H1 (cell line): ENCODE measurements around the gene MLN. TPM values are rescaled to one million over a fixed set of nuclear protein-coding genes. Genes with fewer than 3 reads are reported as not detected.

Source experiments
- polyA plus RNA-seq, 7 experiments: library from polyadenylated mRNA; depleted of rRNA in 3 of 7; stranded (reverse) in 5 of 7; unstranded in 2 of 7; fragments of >200 nt in 5 of 7; fragments of 200-250 nt in 2 of 7; gene quantifications; 1 replicate in 5 of 7; 2 replicates in 1 of 7; 4 replicates in 1 of 7; pipeline versions ENCODE4 v1.2.1 to v1.2.3, GENCODE V29; 2011 to 2013; ENCODE audit warnings: missing spikeins in 2 of 7, mixed read lengths in 2 of 7
- total RNA-seq: library from RNA; stranded (reverse); fragmentation: NEBNext Ultra II Directional; extraction: Animal tissue kit (Norgen Biotek cat#: 25700); gene quantifications from 2 replicates; pipeline ENCODE4 v1.2.1, GENCODE V29; 2021
- TF ChIP-seq, protein P1 (sequence below): fragments of 300-600 bp; sonication (generic); IDR thresholded peaks from 2 replicates; pipeline ENCODE4 v1.7.1; 2012; ENCODE audit warnings: low read length, moderate library complexity, mild to moderate bottlenecking, inconsistent platforms; ENCODE audit not compliant: insufficient replicate concordance

Gene MLN
- total and polyA plus RNA-seq, 2 of the 8 experiments (the other 6 are each of a cell fraction or from before 2014, with no cell fraction given) = not detected

- TF ChIP-seq, protein P1, sequence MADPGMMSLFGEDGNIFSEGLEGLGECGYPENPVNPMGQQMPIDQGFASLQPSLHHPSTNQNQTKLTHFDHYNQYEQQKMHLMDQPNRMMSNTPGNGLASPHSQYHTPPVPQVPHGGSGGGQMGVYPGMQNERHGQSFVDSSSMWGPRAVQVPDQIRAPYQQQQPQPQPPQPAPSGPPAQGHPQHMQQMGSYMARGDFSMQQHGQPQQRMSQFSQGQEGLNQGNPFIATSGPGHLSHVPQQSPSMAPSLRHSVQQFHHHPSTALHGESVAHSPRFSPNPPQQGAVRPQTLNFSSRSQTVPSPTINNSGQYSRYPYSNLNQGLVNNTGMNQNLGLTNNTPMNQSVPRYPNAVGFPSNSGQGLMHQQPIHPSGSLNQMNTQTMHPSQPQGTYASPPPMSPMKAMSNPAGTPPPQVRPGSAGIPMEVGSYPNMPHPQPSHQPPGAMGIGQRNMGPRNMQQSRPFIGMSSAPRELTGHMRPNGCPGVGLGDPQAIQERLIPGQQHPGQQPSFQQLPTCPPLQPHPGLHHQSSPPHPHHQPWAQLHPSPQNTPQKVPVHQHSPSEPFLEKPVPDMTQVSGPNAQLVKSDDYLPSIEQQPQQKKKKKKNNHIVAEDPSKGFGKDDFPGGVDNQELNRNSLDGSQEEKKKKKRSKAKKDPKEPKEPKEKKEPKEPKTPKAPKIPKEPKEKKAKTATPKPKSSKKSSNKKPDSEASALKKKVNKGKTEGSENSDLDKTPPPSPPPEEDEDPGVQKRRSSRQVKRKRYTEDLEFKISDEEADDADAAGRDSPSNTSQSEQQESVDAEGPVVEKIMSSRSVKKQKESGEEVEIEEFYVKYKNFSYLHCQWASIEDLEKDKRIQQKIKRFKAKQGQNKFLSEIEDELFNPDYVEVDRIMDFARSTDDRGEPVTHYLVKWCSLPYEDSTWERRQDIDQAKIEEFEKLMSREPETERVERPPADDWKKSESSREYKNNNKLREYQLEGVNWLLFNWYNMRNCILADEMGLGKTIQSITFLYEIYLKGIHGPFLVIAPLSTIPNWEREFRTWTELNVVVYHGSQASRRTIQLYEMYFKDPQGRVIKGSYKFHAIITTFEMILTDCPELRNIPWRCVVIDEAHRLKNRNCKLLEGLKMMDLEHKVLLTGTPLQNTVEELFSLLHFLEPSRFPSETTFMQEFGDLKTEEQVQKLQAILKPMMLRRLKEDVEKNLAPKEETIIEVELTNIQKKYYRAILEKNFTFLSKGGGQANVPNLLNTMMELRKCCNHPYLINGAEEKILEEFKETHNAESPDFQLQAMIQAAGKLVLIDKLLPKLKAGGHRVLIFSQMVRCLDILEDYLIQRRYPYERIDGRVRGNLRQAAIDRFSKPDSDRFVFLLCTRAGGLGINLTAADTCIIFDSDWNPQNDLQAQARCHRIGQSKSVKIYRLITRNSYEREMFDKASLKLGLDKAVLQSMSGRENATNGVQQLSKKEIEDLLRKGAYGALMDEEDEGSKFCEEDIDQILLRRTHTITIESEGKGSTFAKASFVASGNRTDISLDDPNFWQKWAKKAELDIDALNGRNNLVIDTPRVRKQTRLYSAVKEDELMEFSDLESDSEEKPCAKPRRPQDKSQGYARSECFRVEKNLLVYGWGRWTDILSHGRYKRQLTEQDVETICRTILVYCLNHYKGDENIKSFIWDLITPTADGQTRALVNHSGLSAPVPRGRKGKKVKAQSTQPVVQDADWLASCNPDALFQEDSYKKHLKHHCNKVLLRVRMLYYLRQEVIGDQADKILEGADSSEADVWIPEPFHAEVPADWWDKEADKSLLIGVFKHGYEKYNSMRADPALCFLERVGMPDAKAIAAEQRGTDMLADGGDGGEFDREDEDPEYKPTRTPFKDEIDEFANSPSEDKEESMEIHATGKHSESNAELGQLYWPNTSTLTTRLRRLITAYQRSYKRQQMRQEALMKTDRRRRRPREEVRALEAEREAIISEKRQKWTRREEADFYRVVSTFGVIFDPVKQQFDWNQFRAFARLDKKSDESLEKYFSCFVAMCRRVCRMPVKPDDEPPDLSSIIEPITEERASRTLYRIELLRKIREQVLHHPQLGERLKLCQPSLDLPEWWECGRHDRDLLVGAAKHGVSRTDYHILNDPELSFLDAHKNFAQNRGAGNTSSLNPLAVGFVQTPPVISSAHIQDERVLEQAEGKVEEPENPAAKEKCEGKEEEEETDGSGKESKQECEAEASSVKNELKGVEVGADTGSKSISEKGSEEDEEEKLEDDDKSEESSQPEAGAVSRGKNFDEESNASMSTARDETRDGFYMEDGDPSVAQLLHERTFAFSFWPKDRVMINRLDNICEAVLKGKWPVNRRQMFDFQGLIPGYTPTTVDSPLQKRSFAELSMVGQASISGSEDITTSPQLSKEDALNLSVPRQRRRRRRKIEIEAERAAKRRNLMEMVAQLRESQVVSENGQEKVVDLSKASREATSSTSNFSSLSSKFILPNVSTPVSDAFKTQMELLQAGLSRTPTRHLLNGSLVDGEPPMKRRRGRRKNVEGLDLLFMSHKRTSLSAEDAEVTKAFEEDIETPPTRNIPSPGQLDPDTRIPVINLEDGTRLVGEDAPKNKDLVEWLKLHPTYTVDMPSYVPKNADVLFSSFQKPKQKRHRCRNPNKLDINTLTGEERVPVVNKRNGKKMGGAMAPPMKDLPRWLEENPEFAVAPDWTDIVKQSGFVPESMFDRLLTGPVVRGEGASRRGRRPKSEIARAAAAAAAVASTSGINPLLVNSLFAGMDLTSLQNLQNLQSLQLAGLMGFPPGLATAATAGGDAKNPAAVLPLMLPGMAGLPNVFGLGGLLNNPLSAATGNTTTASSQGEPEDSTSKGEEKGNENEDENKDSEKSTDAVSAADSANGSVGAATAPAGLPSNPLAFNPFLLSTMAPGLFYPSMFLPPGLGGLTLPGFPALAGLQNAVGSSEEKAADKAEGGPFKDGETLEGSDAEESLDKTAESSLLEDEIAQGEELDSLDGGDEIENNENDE = no peak
These were observed 4.9 kb upstream of the MLN start (continued) for GRCh38 chr6:33808641-33809180.
